ENCODE measurements around the gene WDHD1.
"Not testable (repeated sequence)": the region's sequence is repeated elsewhere in the genome, so short reads cannot be mapped to it uniquely, and the experiment has no call there.

The WDHD1 gene

DNA sequence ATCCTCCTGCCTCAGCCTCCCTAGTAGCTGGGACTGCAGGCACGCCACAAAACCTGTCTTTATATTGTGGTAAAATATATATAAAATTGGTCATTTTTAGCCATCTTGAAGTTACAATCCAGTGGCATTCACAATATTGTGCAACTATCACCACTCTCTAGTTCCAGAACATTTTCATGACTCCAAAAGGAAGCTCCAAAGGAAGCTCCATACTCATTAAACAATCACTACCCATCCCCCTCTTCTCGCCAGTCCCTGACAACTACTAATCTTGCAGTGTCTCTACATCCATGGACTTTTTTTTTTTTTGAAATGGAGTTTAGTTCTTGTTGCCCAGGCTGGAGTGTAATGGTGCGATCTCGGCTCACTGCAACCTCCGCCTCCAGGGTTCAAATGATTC is 127.3 kb downstream of the WDHD1 start:
- Histone ChIP-seq H3K27me3 (ENCODE audit: insufficient read depth, low read depth) (no peaks in the 10 kb centered on the region), H2AFZ (ENCODE audit: low read depth) (no peak overlapping the region), H3K4me2 (no peak overlapping the region), H3K79me2 (ENCODE audit: insufficient read depth, low read depth) (no peaks in the 10 kb centered on the region), H3K9ac (no peak overlapping the region), H3K4me3 (IDR thresholded peaks at IDR 0.05; ENCODE audit: insufficient read depth, low read depth, low read length) (no peak overlapping the region), H3K4me1 (ENCODE audit: low read depth, poor library complexity, severe bottlenecking) (peaks cover 13% of the 10 kb centered on the region), H3K36me3 (ENCODE audit: insufficient read depth) (no peaks in the 10 kb centered on the region), H3K27ac (no peak overlapping the region), H4K20me1 (ENCODE audit: insufficient read depth) (no peaks in the 10 kb centered on the region)
- TF ChIP-seq, protein P1, sequence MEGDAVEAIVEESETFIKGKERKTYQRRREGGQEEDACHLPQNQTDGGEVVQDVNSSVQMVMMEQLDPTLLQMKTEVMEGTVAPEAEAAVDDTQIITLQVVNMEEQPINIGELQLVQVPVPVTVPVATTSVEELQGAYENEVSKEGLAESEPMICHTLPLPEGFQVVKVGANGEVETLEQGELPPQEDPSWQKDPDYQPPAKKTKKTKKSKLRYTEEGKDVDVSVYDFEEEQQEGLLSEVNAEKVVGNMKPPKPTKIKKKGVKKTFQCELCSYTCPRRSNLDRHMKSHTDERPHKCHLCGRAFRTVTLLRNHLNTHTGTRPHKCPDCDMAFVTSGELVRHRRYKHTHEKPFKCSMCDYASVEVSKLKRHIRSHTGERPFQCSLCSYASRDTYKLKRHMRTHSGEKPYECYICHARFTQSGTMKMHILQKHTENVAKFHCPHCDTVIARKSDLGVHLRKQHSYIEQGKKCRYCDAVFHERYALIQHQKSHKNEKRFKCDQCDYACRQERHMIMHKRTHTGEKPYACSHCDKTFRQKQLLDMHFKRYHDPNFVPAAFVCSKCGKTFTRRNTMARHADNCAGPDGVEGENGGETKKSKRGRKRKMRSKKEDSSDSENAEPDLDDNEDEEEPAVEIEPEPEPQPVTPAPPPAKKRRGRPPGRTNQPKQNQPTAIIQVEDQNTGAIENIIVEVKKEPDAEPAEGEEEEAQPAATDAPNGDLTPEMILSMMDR (conservative IDR thresholded peaks at IDR 0.05; ENCODE audit: low read depth, low read length): no peak

DNA sequence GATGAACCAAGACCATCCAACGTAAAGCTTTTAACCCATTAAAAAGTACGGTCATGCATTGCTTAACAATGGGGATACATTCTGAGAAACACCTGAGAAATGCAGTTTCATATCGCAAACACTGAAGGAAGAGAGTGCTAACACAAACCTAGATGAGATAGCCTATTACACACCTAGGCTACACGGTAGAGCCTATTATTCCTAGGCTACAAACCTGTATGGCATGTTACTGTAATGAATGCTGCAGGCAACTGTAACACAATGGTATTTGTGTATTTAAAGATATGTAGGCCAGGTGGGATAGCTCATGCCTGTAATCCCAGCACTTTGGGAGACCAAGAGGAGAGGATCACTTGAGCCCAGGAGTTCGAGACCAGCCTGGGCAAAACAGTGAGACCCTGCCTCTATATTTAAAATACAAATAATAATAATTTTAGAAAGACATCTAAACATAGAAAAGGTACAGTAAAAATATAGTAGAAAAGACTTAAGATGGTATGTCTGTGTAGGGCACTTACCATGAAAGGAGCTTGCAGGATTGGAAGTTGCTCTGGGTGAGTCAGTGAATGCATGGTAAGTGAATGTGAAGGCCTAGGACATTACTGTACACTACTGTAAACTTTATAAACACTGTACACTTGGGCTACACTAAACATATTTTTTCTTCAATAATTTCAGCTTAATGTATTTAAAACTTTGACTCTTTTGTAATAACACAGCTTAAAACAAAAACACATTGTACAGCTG is 128.9 kb downstream of the WDHD1 start:
- not testable (repeated sequence) for H3K9ac ChIP-seq; H3K79me2 ChIP-seq (ENCODE audit: insufficient read depth, low read depth); H3K4me3 ChIP-seq (IDR thresholded peaks at IDR 0.05; ENCODE audit: insufficient read depth, low read depth, low read length); H2AFZ ChIP-seq (ENCODE audit: low read depth); H3K36me3 ChIP-seq (ENCODE audit: insufficient read depth); H3K27ac ChIP-seq; H4K20me1 ChIP-seq (ENCODE audit: insufficient read depth); H3K4me2 ChIP-seq; H3K27me3 ChIP-seq (ENCODE audit: insufficient read depth, low read depth)
- peaks cover 14% of the 10 kb centered on the region for H3K4me1 ChIP-seq (ENCODE audit: low read depth, poor library complexity, severe bottlenecking)

DNA sequence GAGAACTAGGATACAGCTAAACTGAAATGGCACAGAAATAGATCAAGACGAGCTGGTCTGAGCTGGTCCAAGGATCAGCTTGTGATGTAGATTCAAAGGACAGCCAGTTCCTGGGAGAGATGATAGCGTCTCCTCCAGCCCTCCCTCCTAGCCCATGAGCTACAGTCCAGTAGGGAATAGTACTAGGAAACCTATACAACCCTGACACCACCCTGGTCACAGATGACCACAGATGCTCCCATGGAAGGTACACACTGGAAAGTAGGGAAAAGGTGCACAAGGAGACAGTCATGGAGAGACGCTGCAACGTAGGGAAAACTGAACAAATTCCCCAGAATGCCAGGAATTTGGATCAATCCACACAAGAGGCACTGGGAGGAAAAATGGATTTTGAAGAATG is 131.2 kb downstream of the WDHD1 start:
- Histone ChIP-seq H3K27me3 (ENCODE audit: insufficient read depth, low read depth) (no peaks in the 10 kb centered on the region), H3K9ac (no peak overlapping the region), H4K20me1 (ENCODE audit: insufficient read depth) (no peaks in the 10 kb centered on the region), H3K4me3 (IDR thresholded peaks at IDR 0.05; ENCODE audit: insufficient read depth, low read depth, low read length) (no peak overlapping the region), H3K36me3 (ENCODE audit: insufficient read depth) (no peaks in the 10 kb centered on the region), H3K4me1 (ENCODE audit: low read depth, poor library complexity, severe bottlenecking) (peaks cover 18% of the 10 kb centered on the region), H3K27ac (no peak overlapping the region), H2AFZ (ENCODE audit: low read depth) (no peak overlapping the region), H3K79me2 (ENCODE audit: insufficient read depth, low read depth) (no peaks in the 10 kb centered on the region), H3K4me2 (no peak overlapping the region)
- TF ChIP-seq, protein P1 (conservative IDR thresholded peaks at IDR 0.05; ENCODE audit: low read depth, low read length): no peak

DNA sequence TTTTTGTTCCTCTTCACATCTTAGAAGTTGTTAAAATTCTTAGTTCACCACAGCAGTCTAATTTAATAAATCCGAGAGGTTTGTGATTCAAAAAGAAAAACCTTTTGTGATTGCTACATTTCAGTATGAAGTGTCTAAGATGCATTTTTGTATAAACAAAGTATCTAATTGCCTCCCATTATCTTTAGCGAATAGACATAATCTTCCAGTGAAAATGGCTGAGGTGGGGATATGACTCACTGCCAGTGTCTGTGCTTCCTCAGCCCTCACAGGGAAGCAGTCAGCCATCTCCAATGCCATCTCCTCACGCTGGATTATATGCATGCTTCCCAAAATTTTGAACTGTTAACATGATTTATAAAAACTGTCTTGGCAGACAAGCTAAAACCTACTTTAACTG is 131.9 kb downstream of the WDHD1 start:
- Histone ChIP-seq H3K27me3 (ENCODE audit: insufficient read depth, low read depth) (no peaks in the 10 kb centered on the region), H3K9ac (no peak overlapping the region), H3K4me2 (no peak overlapping the region), H2AFZ (ENCODE audit: low read depth) (no peak overlapping the region), H3K4me3 (IDR thresholded peaks at IDR 0.05; ENCODE audit: insufficient read depth, low read depth, low read length) (no peak overlapping the region), H3K27ac (no peak overlapping the region), H3K36me3 (ENCODE audit: insufficient read depth) (no peaks in the 10 kb centered on the region), H4K20me1 (ENCODE audit: insufficient read depth) (no peaks in the 10 kb centered on the region), H3K4me1 (ENCODE audit: low read depth, poor library complexity, severe bottlenecking) (peaks cover 16% of the 10 kb centered on the region), H3K79me2 (ENCODE audit: insufficient read depth, low read depth) (no peaks in the 10 kb centered on the region)
- TF ChIP-seq, protein P1 (conservative IDR thresholded peaks at IDR 0.05; ENCODE audit: low read depth, low read length): no peak

DNA sequence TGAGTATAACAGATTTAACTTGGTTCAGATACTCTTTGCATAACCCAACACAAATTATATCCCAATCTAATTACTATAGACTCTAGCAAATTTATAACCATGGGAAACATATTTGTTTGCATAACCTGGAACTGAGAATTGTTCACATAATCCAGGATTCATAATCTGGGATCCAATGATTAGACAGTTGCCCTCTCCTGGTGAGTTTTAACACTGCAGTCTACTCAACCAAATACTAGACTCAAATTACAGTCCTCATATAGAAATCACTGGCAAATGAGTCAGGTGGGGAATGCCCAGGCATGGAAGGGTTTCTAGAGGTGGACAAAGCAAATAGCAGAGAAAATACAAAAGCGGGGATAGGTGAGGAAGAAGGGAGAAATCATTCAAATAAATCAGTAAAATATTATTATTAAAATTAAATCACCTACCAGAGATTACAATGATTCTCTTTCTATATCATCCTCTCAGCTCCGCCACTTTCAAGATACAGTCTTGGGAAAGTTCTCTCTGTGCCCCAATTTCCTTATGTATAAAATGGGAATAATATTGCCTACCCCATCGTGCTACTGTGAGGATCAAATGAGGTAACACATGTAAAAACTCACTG is 133.6 kb downstream of the WDHD1 start:
- Histone ChIP-seq H4K20me1 (ENCODE audit: insufficient read depth) (no peaks in the 10 kb centered on the region), H2AFZ (ENCODE audit: low read depth) (no peak overlapping the region), H3K9ac (no peak overlapping the region), H3K79me2 (ENCODE audit: insufficient read depth, low read depth) (no peaks in the 10 kb centered on the region), H3K4me1 (ENCODE audit: low read depth, poor library complexity, severe bottlenecking) (peaks cover 16% of the 10 kb centered on the region), H3K27me3 (ENCODE audit: insufficient read depth, low read depth) (no peaks in the 10 kb centered on the region), H3K36me3 (ENCODE audit: insufficient read depth) (no peaks in the 10 kb centered on the region), H3K4me2 (no peak overlapping the region), H3K27ac (no peak overlapping the region), H3K4me3 (IDR thresholded peaks at IDR 0.05; ENCODE audit: insufficient read depth, low read depth, low read length) (no peak overlapping the region)
- TF ChIP-seq, protein P1 (conservative IDR thresholded peaks at IDR 0.05; ENCODE audit: low read depth, low read length): peak; percentile 82
